Bone marrow (tissue), 2 donors: ENCODE measurements around the gene INO80D.
"Not testable (repeated sequence)": the region's sequence is repeated elsewhere in the genome, so short reads cannot be mapped to it uniquely, and the experiment has no call there.

Source experiments
- DNase-seq, 2 donors: peaks; one replicate each; lab custom pipeline; 2025; lab: John Stamatoyannopoulos, UW

INO80D gene

DNA sequence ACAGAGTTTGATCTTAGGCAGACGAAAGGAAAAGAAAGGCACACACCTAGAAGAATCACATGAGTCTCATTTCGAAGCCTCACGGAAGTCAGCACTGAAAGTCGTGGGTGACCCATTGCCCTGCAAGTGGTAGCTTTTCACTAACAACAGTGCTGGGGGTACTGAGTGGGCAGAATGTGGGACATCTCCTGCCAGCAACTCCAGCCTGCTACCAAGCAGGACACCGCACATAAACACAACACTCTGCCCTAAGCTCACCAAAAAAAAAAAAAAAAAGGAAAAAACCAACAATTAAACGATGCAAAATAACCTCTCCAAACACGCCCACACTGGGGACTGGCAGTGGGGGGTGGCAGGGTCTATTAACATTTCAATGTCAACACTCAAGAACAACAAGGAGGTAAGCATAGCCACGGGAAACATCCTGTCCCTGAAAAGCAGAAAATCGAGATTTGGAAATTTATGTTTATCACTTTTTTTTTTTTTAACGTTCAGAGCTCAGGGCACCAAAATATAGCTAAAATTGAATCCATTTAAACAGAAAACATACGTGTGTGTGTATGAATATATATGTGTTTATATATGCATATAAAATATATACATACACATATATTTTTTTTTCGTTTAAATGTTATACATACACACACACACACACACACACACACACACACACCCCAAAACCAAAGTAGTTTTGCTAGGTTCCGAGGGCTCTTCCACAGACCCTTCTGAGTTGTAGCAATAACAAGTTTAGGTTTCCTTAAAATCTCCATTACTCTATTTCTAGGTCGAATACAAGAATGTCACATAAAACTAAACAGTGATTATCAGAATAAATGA is 2.2 kb downstream of the INO80D start:
- no peak for DNase-seq

DNA sequence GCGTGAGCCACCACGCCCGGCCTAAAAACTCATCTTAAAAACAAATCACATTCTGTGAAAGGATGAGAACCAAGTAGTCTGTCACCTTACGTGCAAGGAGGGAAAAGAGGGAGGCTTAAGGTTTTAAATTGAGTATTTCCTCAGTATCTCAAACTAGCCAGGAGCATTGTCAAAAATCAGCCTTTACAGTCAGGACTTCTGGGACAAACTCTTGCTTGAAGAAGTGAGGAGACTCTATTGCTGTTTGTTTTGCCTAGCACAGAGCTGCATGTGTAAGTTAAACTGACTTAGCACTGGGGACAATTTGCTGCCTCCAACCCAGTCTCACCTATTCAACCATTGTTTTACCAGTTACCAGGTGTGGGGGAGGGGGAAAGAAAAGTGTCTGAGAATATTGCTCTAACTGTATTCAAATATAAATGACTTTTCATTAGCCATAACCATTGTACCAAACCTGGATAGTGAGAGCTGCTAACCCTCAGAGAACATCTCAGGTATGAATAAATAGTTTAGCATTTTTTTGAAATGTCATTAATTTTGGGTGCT is 3.6 kb downstream of the INO80D start:
- no peak for DNase-seq

DNA sequence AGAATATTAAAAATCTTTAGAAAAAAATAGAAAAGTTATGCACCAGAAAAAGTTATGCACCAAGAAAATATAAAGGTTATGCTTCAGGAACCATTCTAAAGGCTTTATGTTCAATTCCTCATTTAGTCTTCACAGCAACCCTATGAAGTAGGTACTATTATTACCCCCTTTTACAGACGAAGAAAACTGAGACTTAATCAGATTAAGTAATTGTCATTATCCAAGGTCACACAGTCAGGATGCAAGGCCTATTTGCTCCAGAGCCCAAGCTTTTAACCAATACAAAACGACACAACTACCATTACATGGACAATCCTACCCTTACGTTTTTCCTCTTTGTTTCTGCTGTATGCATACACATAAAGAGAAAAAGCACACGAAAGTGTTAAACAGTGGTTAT is 5.0 kb downstream of the INO80D start:
- no peak for DNase-seq

DNA sequence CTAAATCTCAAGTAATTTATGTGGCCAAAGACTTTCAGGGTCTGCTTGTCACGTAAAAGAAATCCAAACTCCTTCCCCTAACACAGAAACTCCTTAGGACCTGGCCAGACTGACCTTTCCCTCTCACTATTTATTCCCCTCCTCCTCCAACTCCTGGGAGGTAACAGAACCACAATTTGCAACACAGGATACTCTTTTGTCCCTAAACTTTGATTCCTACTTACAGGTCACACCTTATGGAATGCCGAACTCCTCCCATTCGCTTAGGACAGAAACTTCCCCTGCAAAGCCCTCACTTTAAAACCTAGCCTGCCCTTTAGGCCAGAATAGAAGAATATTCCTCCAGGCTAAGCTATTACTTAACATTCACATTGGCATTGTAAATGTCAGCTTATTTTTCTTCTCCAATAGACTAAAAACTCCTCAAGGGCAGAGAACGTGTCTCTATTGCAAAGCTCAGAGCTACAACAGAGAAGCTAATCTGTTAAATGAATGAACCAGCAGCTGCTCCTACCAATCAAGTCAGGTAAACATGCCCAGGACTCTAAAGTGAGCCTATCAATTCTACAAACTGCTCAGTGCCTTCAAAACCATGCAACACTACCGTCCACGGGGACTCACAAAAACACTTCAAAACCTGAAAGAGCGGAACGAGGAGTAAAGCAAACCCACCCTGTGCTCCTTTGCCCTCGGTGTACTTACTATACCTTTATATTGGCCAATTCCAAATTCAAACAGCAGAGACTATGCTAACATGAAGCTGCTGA is 6.1 kb downstream of the INO80D start:
- DNase-seq, result no peak

DNA sequence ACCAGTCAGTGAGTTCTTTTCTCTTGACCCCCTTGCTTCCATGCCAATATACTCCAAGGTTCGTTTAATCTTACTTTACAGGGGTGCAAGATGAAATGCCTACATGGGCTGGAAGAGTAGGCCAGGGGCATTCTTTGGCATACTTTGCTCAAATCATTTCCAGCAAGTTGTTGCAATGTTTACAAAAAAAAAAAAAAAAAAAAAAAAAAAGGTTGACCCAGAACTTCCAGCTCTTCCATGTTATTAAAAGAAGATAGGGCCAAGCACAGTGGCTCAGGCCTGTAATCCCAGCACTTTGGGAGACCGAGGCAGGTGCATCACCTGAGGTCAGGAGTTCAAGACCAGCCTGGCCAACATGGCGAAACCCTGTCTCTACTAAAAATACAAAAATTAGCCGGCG is 8.1 kb downstream of the INO80D start:
- not testable (repeated sequence) for DNase-seq

DNA sequence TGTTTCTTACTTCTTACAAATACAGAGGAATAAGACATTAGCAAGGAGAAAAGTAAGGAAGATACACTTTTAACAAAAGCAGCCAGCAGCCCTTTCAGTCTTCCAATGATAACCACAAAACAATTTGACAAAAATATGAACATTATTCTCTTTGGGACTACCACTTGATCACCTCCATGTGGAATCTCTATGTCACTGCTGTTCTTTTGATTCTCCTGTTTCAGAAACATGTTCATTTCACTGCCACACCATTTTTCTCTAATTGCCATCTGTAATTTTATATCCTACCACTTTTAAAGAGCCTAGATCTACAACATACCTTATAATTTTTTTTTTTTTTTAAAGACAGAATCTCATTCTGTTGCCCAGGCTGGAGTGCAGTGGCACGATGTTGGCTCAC is 10.9 kb downstream of the INO80D start:
- DNase-seq, result no peak

DNA sequence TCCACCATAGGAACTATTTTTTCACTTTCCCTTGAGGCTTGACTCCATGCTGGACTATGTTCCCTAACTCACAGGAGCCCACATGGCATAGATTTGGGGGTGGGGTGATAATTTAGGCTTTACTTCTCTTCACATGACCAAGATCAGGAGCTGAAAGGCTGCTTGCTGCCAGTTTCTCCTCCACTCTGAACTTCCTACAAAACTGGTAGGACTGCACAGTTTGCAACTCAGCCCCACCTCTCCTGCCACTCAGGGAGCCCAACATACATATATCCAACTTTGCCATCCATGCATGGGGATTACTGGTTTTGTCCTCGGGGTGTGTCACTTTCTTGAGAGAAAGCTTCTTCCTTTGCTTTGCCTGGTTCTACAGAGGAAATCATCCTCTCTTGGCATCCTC is 14.2 kb downstream of the INO80D start:
- no peak for DNase-seq

DNA sequence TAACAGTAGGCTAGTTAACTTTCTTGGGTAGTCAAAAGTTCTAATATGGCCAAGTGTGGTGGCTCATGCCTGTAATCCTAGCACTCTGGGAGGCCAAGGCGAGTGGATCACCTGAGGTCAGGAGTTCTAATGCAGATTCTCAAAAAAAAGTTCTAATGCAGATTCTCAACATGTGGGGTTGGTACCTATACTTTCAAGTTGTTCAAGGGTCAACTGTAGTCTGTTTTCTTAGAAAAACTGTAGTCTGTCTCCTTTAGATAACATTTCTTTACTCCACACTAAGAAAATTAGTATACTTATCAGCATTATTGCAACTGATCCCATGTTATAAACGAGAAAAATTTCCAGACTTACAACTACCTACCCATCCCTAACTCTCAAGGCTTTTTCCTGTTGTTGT is 16.6 kb downstream of the INO80D start:
- no peak for DNase-seq

DNA sequence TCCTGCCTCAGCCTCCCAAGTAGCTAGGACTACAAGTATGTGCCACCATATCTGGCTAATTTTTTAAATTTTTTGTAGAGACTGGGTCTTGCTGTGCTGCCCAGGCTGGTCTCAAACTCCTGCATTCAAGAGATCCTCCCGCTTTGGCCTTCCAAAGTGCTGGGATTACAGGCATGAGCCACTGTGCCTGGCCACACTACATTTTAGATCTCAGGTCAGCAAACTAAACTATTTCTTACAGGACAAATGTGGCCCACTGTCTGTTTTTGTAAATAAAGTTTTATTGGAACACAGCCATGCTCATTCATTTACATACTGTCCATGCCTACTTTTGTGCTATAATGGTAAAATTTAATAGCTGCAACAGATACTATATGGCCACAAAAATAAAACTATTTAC is 17.8 kb downstream of the INO80D start:
- no peak for DNase-seq

DNA sequence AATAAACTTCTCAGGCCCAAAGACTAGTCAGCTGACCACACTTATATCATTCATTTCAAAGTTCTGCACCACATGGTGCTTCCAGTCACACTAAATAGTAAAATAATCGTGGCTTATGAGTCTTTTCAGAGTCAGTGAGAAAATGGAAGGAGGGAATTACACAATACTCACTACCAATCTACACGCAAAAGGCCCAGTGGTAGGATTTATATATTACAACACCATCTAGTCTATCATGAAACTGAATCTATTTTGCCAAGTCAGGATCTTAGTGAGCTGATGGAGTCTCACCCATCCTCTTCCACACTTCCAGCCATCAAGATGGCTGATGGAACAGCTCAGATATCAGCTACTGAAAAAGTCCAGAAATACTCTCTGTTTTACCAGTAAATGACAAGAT is 21.9 kb downstream of the INO80D start:
- DNase-seq, result no peak

DNA sequence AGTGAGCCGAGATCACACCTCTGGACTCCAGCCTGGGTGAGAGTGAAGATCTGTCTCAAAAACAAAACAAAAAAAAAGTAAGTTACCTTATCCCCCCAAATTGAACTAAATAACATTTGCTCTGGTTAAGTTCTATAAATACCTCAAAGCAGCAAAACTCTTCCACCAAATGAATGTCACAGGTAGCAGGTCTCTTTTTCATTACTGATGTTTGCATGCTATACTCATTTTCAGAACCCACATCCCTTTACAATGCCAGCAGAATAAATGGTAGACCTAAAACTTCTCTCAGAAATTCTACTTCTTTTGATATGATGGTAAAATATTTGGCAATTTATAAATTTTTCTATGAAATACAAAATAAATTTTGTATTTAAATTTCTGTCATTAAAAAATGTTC is 22.3 kb downstream of the INO80D start:
- DNase-seq, result no peak

DNA sequence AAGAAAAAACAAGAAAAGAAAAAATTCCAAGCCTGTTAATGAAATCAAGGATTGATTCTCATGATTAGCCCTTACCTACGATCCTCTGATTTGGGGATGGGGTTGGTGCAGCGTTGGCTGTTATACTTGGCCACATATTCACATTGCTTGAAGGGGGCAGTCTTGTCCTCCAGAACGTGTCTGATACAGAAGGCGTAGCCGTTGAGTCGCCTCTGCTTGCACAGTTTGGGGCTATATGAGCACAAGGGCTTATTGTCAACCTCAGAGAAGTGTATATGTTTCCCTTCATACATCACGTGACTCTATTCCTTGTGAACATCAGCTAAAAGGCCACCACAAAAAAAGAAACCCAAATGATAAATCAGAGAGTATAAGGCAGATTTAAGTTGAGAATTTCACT is 23.2 kb downstream of the INO80D start:
- no peak for DNase-seq

DNA sequence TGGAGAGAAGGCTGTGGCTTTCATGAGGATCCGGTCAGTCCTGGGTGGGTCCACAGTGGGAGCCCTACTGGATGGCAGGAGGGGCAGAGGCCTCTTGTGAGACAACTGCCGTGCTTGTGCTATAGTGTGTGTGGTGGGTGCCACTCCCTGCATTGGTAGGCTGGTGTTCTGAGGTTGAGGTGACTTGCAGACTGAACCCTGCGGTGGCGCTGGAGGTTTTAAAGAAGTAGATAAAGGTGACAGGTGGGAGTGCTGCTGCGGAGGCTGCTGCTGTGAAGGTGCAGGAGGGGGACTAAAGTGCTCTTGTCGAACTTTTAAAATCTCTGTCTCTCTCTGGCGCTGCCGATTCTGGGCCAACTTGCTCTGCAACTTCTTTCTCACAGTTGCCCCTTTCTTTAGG is 29.7 kb downstream of the INO80D start:
- no peak for DNase-seq

DNA sequence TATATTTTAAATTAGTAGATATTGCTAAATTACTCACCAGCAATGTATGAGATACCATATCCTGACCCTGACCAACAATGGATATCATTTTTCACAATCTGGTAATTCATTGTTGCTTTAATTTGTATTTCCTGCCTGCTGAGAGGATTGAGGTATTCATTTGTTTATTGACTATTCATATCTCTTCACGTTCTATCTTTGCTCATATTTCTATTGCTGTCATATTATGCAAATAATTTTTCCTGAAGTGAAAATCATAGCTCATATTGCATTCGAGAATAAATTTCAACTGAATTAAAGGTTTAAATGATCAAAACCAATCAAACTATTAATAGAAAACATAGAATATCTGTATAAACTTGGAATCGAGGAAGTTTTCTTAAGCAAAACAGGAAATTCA is 31.0 kb downstream of the INO80D start:
- no peak for DNase-seq

DNA sequence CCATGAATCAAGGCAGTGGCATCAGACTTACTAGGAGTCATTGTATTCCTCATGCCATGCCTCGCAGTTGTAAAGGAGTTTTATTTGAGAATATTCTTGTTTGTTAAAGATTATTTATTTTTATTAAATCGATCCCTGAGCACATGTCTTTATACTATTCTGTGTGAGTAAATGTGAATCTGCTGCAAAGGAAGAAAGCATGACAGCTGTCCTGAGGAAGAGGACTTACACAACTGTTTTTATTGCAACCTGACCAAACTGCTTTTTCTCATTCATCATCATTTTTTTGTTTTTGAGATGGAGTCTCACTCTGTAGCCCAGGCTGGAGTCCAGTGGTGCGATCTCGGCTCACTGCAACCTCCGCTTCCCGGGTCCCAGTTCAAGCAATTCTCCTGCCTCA is 34.1 kb downstream of the INO80D start:
- no peak for DNase-seq

DNA sequence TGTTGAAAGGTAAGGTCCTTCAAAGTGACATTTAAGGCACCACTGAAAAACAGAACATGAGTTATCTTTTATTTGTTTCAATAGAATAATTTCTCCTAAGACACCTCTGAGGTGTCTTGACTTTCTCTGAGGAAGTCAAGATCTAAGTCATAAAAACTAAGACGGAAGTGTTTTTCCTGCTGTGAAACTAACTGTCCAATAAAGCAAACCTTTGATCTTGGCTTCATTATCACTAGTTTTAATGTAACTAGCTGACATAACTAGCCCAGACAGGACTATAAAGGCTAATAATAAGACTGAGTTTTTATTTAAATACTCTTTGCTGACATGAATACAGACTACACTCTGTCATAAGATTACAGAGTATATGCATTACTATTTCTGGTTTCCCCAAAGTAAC is 36.6 kb downstream of the INO80D start:
- DNase-seq, result no peak

DNA sequence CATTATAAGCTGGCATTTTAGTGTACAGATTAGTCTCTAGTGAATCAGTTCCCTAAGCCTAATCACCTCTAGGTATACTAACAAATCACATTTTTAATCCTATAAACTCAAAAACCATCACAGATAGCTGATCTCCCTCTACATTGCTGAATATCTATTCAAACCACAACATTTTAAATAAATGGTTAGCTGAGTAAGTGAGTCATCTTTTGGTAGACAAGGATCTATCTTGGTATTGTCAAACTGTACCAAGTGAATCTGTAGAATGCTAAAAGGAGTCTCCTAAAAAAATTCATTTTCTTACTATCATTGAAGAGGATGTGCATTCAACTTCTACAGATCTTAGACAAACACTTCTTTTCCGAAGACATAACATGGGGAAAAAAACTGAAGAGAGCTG is 40.7 kb downstream of the INO80D start:
- no peak for DNase-seq

DNA sequence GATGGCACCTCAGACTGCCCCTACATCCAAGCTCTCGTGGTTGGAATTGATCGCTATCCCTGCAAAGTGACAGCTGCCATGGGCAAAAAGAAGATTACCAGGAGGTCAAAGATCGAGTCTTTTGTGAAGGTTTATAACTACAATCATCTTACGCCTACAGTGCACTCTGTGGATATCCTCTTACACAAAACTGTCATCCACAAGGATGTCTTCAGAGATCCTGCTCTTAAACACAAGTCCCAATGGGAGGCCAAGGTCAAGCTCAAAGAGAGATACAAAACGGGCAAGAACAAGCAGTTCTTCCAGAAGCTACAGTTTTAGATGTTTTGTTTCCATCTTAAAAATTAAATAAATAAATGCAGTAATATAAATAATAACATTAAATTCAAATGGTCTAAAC is 45.4 kb downstream of the INO80D start:
- DNase-seq, result no peak

DNA sequence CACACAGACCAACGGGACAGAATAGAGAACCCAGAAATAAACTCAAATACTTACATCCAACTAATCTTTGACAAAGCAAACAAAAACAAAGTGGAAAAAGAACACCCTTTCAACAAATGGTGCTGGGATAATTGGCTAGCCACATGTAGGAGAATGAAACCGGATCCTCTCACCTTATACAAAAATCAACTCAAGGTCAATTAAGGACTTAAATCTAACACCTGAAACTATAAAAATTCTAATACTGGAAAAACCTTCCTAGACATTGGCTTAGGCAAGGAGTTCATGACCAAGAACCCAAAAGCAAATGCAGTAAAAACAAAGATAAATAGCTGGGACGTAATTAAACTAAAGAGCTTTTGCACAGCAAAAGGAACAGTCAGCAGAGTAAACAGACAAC is 50.6 kb downstream of the INO80D start:
- not testable (repeated sequence) for DNase-seq

DNA sequence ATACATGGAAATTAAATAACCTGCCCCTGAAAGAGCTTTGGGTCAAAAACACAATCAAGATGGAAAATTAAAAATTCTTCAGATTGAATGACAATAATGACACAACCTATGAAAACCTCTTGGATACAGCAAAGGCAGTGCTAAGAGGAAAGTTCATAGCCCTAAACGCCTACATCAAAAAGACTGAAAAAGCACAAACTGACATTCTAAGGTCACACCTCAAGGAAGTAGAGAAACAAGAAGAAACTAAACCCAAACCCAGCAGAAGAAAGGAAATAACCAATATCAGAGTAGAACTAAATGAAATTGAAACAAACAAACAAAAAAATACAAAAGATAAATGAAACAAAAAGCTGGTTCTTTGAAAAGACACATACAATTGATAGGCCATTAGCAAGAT is 52.5 kb downstream of the INO80D start:
- DNase-seq, result not testable (repeated sequence)

DNA sequence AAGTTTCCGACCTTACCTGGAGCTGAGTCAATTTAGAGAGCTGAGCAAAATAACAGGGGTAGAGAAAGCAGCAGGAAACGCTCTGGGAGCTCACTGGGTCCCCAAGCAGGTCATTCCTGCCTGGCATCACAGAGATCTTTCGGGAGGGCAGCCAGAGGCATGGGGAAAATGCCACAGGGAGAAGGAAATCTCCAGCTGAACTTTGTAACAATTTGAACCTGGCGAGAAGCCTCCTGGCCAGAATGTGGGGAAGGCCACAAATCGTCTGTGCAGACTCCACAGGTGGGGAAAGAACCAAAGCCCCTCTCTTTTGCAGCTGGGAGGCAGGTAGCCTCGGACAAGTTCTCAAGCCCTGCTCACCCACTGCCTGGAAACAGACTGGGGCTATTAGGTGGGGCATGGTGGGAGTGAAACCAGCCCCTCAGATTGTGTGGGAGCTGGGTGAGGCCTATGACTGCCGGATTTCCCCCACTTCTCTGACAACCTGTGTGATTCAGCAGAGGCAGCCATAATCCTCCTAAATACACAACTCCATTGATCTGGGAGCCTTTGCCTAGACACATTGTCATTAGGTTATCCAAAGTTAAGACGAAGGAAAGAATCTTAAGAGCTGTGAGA is 53.9 kb downstream of the INO80D start:
- no peak for DNase-seq

DNA sequence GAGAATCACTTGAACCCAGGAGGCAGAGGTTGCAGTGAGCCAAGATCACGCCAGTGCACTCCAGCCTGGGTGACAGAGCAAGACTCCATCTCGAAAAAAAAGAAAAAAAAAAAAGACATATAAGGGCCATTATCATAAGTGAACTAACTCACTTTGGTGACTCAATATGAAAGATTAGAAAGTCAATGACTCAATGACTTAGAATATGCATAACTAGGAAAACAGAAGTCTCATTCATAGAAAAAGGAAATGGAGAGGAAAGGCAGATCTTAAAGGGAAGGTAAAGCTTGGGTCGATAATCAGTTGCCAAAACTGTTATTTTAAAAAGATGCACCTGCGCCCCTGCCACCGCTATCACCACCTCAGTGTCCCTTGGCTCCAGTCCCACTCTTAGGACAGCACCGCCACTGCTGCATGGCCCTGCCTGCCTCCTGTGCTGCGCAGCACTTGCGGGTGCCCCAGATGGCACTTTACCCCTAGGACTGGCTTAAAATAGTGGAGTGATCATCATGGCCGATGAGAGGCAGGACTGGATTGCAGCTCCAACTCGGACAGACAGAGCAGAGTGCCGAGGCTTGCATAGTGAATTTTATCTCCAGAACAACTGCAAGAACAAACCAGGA is 54.7 kb downstream of the INO80D start:
- DNase-seq, result no peak
